Fibroblast of lung (primary cell): ENCODE data around the gene NTRK3.

Source experiments
- CTCF ChIP-seq, 2 donors: IDR thresholded peaks in 1 of 2; conservative IDR thresholded peaks in 1 of 2; 1 replicate in 1 of 2; 2 replicates in 1 of 2; pipeline ENCODE4 v1.5.1; 2011 to 2012; ENCODE audit warnings: low read length in 2 of 2, control low read depth in 1 of 2, inconsistent platforms in 1 of 2, low read depth in 1 of 2, mild to moderate bottlenecking in 1 of 2
- EZH2 ChIP-seq: IDR thresholded peaks from 2 replicates; pipeline ENCODE4 v1.5.1; 2012; ENCODE audit warnings: low read length, control low read depth, mild to moderate bottlenecking; ENCODE audit errors: missing control alignments

- no peak for TF ChIP-seq CTCF (conservative IDR thresholded peaks at IDR 0.05 in 1 of 2, IDR thresholded peaks at IDR 0.05 in 1 of 2; ENCODE audit: low read depth in 1 of 2, low read length in 2 of 2)
- no peak for TF ChIP-seq EZH2
These were observed 181.4 kb downstream of the NTRK3 start for GRCh38 chr15:88075102-88075501.
